Activated CD8-positive, alpha-beta memory T cell treated with anti-CD3 and anti-CD28 coated beads, Interleukin-2, amount 50 U/mL, for 24 hours (primary cell): ENCODE results near the gene ARHGDIA.
"Not testable (repeated sequence)": the region's sequence is repeated elsewhere in the genome, so short reads cannot be mapped to it uniquely, and the experiment has no call there.

Experiments used
- DNase-seq: peaks from one replicate; pipeline ENCODE4 v3.0.0-alpha.2; 2020; ENCODE audit errors: extremely low read depth

The ARHGDIA gene

DNA sequence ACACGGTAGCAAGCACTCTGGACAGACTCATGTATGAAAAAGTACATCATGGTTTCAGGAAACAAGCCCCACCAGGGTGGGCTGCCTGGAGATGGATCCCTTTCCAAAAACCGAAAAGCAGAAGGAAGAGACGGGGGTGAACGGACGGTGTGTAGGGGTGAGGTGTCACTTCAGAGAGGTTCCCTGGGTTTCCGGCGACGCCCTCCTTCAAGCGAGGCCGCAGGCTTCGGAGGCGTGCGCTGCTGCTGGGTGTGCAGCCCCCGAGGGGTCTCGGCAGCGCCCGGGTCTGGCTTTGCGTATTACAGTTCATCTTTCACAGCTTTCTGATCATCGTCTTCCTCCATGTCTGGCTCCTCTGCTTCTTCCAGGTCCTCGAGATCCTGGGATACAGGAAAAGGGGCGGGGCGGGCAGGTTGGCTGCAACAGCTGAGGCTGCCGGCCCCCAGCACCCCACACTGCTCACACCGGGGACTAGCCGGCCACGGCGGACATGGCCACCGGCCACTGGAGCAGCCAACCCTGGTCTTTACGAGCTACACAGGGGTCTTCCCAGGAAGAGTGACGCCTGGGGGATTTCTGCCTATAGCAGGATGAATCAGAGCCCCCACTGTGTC is 27.3 kb downstream of the ARHGDIA start:
- no peak for DNase-seq

DNA sequence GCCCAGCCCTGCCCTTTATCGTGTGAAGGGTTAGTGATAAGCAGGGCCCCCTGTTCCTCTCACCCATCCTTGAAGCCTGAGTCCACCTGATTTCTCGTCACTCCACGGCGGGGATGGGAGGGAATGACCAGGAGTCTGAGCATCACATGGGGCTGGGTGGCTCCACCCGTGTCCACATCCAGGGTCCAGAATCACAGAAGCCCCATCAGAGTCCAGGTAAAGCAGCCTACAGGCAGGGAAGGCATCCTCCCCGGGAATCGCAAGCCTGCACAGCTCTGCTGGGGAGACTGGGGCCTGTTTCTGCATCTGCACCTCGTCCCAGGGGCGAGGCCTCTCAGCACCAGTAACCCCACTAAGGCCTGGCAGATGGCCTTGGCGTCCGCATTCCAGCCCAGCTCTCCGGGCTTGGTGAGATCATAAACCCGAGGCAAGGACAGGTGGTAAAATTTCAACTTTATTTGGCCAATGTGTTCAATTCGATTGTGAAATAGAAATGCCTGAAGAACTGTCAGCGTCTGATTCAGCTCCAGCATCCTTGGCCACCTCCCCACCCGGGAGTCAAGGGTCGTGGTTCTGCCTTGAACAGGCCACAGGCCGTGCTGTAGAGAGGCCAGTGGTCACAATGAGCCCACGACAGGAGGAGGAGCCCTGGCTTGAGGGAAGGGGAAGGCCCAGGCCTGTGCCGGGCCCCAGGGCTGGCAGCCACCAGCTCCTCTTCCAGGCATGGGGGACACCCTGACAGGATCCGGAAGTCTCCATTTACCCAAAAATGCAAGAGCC is 28.2 kb downstream of the ARHGDIA start:
- DNase-seq, result no peak

DNA sequence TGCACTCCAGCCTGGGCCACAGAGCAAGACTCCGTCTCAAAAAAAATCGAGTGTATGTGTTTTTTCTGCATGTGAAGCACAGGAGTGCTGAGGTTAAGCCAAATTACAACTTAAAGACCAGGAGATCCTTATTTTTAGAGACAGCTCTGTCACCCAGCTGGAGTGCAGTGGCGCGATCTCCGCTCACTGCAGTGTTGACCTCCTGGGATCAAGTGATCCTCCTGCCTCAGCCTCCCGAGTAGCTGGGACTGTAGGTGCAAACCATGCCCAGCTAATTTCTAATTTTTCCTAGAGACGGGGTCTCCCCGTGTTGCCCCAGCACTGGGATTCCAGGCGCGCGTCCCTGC is 28.8 kb downstream of the ARHGDIA start:
- DNase-seq, result no peak

DNA sequence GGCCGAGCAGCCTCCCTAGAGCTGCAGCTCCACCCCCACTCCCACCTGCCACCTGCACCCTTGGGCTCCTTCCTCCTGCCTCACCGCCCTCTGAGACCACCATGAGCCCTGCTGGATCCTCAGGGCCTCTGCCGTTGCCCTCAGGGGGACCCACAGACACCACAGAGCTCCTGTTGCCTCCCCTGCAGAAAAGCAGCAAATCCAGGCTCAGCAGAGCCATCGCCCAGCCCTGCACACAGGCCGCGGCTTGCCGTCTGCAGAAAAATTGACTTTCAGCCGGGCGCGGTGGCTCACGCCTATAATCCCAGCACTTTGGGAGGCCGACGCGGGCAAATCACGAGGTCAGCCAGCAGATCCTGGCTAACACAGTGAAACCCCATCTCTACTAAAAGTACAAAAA is 29.3 kb downstream of the ARHGDIA start:
- DNase-seq, result no peak

DNA sequence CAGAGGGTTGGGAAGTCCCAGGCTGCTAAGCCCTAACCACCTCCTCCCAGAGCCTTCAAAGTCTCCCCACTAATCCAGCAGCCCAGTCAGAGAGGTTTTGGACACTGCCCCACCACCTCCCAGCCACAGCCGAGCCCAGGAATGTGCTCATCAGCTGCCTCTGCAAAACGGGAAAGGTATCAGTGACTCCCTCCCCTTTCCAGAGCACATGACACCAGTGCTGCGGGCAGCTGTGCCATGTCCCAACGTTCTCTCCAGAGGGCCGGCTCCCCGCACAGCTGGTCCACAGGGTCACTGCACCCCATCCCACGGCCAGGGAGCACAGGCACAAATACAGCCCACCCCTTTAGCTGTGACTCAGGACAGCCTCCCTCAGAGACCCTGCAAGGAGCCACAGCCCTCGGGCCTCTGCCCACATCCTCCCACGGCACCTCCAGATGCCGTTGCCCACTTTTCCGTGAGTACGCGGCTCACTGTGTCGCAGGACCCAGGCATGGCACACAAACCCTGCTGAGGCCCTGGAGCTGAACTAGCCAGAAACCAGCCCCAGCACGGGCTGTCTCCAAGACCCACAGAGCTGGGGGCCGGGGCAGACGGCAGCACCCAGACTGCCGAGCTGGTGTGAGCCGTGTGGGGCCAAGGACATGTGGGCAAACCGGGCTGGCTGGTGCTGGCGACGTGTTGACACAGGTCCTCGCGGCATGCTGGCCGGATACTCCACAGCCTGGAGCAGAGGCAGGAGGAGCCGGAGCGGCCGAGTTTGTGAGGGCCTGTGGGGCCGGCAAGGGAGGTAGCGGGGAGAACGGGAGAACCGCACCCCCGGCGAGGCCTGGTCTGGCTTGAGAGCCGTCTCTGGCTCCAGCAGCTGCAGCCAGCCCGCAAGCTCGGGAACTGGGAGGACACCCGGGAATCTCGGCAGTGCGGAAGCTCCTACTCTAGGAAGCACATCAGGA is 30.0 kb downstream of the ARHGDIA start:
- no peak for DNase-seq

DNA sequence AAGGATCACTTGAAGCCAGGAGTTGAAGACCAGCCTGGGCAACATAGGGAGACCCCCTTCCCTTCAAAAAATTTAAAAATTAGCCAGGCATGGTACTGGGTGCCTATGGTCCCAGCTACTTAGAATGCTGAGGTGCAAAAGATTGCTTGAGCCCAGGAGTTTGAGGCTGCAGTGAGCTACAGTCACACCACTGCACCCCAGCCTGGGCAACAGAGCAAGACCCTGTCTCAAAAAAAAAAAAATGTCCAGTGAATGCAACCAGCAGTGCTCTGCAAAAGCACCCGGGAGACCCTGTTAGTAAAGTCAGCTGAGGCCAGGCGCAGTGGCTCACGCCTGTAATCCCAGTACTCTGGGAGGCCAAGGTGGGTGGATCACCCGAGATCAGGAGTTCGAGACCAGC is 31.1 kb downstream of the ARHGDIA start:
- not testable (repeated sequence) for DNase-seq

DNA sequence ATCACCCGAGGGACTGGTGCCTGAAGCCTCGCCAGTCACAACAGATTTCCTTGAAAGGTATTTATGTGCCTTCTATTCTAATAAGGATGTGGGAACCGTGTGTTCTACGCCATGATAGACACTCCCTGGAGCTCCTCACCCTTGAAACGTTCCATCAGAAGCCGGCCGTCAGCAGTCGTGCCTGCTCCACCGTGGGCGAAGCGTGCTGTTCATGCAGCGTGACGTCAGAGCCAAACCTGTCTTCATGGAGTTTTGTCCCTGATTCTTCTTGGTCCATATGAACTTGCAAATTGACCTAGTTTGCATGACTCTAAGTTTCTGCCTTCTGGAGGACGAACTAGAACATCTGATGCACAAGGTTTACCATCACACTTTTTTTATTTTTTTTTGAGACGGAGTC is 31.8 kb downstream of the ARHGDIA start:
- DNase-seq, result no peak

DNA sequence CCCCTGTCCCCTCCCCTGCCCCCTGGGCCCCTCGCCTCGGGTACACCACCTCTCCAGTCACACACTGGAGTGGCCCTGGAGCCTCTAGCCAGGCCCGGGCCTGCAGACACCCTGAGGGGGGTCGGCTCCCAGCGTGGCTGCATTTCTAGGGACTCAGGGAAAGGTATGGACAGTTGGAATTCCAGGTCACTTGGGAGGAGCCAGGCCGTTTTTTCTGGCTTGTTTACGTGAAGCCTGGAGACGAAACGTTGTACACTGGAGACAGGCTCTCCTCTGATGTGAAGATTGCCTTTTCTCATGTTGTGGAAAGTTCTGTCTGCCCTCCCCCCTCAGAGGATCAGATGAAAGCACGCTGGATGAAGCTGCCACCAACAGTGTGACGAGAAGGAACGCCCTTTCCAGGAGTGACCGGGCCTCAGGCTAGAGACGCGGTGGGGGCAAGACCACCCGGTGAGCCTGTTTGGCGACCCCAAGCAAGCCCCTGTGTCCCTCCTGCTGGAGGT is 32.3 kb downstream of the ARHGDIA start:
- no peak for DNase-seq

DNA sequence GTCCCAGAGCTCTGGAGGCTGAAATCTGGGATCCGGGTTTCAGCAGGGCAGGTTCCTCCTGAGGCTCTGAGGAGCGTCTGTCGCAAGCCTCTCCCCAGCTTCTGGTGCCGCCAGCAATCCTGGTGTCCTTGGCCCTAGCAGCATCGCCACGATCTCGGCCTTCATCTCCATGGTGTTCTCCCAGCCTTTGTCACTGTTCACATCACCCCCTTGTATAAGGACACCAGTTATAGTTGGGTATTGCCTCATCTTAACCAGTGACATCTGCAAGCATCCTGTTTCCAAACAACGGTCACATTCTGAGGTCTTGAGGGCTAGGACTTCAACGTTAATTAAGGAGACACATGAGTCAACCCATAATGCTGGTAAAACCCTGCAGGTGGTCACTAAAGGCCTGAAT is 33.5 kb downstream of the ARHGDIA start:
- DNase-seq, result no peak

DNA sequence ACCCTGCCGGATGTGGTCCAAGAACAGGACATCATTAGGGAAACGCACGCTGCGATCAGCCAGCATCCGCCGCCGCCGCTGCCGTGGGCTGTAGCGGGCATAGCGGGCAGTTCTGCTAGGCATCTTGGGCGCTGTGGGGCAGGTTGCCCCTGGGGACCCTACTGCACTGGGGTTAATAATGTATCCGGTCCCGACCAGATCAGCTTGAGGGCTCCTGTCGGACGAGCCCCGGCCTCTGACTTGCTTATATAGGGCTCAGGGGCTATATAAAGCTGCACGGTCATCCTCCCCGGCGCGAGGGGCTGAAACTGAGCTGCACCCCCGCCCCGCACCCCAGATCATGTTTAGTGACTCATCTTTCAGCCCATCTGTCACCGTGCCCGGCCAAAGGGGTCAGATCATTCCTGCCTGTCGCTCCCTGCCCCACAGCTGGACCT is 36.3 kb downstream of the ARHGDIA start, which contains the start of gene PPP1R27:
TSS of gene PPP1R27 (minus strand) at position 220 of the 437 bp plus-strand sequence. CDS start at position 123, 97 bp downstream.
- DNase-seq, result no peak

DNA sequence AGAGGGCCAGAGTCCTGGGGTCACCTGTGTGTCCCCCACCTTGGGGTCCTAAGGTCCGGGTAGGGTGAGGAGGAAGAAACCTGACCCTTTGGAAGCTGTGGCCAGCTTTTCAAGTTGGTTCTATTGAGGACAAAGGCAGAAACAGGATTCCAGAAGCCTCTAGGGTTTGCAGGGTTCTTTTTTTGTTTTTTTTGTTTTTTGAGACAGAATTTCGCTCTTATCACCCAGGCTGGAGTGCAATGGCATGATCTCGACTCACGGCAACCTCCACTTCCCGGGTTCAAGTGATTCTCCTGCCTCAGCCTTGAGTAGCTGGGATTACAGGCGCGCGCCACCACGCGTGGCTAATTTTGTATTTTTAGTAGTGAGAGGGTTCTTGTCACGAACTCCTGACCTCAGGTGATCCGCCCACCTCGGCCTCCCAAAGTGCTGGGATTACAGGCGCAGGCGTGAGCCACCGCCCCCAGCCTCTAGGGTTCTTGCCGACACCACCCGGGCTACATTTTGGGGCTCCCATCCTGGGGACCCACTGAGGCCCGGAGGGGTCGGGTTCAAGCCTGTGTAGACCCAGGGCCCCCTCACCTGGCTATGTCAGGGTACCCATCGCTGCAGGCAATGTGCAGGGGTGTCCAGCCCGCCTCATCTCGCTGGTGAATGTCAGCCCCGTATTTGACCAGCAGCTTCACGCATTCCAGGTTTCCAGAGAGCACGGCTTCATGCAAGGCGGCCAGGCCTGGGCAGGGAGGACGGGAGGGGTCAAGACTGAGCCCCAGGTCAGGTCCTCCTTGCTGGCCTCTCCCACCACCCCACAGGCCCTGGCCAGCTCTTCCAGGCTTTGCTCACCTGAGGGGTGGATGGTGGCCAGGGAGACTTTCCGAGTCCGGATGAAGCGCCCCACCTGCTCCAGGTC is 37.0 kb downstream of the ARHGDIA start:
- no peak for DNase-seq

DNA sequence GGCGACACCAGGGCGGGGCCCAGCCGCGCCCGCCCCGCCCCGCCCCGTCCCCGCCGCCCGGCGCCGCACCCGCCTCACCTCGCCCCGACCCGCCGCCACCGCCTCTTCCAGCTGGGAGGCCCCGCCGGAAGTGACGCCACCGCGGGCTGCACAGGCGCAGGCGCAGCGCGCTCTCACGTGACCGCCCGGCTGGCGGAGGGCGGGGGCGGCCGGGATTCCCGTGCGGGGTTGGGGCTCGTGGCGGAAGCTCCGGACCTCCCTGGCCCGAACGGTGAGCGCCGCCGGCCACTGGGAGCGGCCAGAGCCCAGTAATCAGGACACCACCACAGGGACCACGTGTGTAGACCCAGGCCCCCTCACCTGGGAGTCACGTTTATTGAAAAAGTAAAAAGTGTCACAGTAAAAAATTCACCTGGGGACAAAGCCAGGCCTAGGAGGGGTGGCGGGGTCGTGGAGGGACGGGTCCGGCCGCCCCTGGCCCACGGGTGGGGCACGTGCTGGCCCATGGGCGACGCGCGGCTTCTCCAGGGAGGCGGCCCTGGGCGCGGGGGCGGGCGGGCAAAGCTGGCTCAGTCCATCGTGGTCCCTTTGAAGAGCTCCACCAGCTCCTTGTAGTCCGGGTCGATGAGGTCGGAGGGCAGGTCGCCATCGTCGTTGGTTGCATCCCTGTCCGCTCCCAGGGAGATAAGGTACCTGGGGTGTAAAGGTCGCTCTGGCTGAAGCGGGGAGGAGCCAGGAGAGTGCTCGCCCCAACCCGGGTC is 37.8 kb downstream of the ARHGDIA start, which contains the start of gene MCRIP1:
TSS of gene MCRIP1 (minus strand) at position 132 of the 761 bp plus-strand sequence. CDS start 8,785 bp downstream, outside the sequence.
- peak; percentile 80 for DNase-seq

DNA sequence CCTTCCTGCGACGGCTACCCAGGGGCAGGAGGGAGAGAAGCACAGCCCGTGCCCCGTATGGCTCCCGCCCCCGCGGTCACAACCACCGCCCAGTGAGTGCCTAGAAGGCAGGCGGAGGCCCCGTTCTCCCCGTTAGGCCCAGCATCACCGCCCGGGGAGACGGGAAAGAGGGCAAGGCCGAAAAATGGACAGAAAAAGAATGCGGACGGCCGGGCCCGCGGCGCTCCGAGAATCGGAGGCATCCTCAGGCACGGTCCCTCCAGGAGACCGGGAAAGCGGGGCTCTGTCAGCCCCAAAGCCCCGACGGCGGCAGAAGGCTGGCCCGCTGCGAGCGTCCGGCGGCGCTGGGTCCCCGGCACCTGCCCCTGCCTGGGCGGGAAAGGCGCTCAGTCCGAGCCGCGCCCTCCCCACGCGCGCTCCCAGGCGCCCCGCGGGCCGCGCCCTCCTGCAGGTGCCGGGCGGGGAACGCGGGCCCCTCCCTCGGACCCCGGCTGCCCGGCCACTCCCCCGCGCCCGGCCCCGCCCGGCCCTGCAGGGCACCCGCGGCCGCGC is 38.5 kb downstream of the ARHGDIA start:
- peak; percentile 8 for DNase-seq

DNA sequence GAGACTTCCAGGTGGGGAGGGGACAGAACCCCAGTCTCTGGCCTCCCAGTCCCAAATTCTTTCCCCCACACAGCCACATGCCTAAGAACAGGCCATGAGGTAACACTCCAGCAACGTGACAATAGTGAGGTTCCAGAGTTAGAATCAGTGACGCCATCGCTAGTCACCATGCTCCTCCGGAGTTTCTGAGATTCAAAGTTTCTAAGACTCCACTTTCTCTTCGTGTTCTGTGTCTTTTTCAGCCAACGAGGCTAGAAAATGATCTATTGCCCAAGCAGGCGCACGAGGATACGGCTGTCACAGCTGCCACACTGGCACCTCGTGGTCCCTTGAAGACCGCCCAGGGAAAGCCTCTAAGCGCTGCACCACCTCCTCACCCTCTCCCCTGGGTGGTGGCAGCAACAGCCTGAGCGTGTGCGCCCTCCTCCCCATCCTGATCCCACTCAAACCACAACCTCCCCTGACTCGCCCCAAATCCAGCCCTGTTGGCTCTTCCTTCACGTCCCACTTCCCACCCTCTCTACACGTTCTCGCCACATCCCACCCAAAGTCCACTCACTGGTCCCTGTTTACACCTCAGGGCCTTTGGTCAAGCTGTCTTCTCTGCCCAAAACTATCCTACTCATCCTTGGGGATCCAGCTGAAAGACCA is 39.1 kb downstream of the ARHGDIA start:
- DNase-seq, result peak; percentile 8

DNA sequence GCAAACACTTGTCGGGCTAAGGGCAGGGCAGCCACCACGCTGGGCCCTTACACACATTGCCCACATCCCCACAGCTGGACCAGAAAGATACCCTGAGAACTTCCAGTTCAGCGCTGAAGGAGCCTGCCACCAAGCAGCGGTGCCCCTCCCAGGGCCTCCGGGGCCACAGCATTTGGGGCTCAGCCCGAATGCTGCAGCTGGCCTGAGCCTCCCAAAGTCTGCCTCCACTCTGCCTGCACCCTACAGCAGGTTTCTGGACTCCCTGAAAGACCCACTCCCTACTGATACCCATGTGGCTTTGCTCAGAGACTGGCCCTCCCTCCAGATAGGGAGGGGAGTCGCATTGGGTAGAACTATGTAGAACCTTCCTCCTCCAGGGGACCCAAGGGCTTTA is 39.6 kb downstream of the ARHGDIA start:
- no peak for DNase-seq

DNA sequence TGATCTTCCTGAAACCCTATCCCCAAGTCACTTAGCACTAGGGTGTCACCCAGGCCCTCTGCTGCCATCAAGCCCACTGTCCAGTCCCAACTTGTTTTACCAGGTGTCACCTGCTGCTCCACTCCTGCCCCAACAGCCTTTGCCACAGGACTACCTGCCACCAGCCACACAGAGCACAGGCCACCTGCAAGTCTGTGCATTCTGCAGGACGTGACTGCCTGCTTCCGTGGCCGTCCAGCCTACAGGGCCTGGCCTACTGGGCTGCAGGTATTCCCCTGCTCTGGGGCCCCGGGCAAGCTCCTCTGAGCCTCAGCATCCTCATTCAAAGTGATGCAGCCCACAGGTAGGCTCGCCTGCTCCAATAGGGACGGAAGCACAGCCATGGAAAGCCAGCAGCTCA is 41.3 kb downstream of the ARHGDIA start:
- DNase-seq, result no peak

DNA sequence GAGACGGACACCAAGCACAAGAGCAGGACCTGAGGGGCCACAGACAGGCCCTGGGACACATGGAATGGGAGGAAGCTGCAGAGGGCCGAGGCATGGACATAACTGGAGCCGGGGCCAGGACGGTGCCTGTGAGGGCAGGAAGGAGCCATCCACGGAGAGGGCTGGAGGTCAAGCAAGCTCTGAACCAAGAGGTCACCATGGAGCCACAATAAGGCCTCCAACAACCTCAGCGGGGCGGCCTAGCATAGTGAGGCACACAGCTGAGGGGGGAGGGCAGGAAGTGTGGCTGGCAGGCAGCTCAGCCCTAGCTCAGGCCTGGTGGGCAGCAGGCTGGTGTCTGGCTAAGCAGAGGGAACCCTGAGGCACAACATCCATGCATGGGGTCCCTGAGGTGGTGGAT is 42.5 kb downstream of the ARHGDIA start:
- no peak for DNase-seq

DNA sequence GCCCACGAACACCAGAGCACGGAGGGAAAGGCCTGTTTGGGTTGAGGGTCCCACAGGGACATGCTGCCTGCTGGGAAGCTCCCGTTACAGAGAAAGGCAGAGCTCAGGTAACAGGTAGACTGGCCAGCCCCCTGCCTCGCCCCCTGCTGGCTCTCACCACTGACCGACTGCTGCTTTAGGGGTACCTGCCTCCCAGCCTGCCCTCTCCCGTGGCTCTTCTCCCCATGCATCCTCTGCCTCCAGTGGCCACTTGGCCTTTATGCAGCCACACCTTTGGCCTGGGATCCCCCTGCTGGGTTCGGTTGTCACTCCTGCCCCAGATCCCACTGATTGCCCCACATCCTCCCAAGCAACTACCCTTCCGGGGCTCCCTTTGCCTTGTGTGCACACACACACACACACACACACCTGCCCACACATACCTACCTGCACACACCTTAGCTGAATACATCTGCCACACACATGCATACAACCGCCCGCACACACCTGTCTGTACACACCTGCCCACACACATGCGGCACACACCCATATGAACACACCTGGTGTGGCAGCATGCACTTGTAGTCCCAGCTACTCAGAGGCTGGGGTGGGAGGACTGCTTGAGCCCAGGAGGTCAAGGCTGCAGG is 45.2 kb downstream of the ARHGDIA start:
- no peak for DNase-seq

DNA sequence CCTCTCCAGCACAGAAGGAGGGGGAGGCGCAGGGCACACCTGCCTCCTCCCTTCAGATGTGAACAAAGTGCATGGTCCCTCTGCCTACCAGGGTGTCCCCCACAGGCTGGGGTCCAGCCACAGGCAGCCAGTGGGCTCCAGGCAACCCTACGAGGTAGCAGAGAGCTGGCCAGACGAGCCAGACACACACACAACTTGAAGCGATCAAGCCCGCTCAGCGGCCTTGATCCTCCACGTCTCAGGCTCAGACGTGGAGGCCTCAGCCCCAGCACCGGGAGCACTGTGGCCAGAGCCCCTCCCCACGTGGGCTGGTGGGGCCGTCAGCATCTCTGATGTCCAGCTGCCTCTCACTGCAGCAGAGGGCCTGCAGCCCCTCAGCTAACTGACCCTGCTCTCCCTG is 46.5 kb downstream of the ARHGDIA start:
- no peak for DNase-seq
